OCI-LY7 (cell line): ENCODE measurements around the gene OCSTAMP. TPM values are rescaled to one million over a fixed set of nuclear protein-coding genes. Genes with fewer than 3 reads are reported as not detected.

ENCODE experiments used
- BruUV-seq: library from RNA; stranded (reverse); fragments of 400-500 nt; replicated peaks from 2 replicates; lab custom pipeline; 2021; lab: Mats Ljungman, UMichigan
- CTCF ChIA-PET: fragments of 300-600 bp; sonication (Branson Sonifier 250); formaldehyde crosslinking; loops from one replicate; lab custom pipeline; 2022; ENCODE audit warnings: antibody characterized with exemption; ENCODE audit not compliant: unreplicated experiment; lab: Charles Lee
- POLR2A ChIA-PET: fragments of 300-600 bp; sonication (Branson Sonifier 250); formaldehyde crosslinking; loops from one replicate; lab custom pipeline; 2022; ENCODE audit warnings: antibody characterized with exemption; lab: Charles Lee
- DNase-seq: peaks from one replicate; pipeline ENCODE4 v3.0.0-alpha.2; 2015; ENCODE audit warnings: low spot score
- H2AFZ ChIP-seq: fragments of 200-600 bp; sonication (generic), shearing (Covaris generic); 2 replicates; pipeline ENCODE4 v1.6.1; 2014; ENCODE audit warnings: mild to moderate bottlenecking, antibody characterized with exemption, low read length, moderate library complexity
- H3K27ac ChIP-seq: fragments of 200-600 bp; sonication (generic); 2 replicates; pipeline ENCODE4 v1.5.1; 2014; ENCODE audit warnings: mixed run types, low read depth, mild to moderate bottlenecking, moderate library complexity, low read length, inconsistent platforms; ENCODE audit not compliant: poor library complexity, severe bottlenecking
- H3K36me3 ChIP-seq: fragments of 200-600 bp; sonication (generic); 2 replicates; pipeline ENCODE4 v1.6.1; 2014; ENCODE audit warnings: mild to moderate bottlenecking, antibody characterized with exemption, low read length, moderate library complexity, mixed read lengths; ENCODE audit not compliant: insufficient read depth
- H3K4me1 ChIP-seq: fragments of 200-600 bp; sonication (generic); 2 replicates; pipeline ENCODE4 v1.5.1; 2014; ENCODE audit warnings: mild to moderate bottlenecking, low read length; ENCODE audit not compliant: insufficient read depth, poor library complexity, severe bottlenecking
- H3K4me2 ChIP-seq: fragments of 200-600 bp; sonication (generic); 2 replicates; pipeline ENCODE4 v1.6.1; 2014; ENCODE audit warnings: mild to moderate bottlenecking, low read length
- H3K4me3 ChIP-seq: fragments of 200-600 bp; sonication (generic); 2 replicates; pipeline ENCODE4 v1.5.1; 2014; ENCODE audit warnings: mild to moderate bottlenecking, low read depth, low read length; ENCODE audit not compliant: poor library complexity, severe bottlenecking
- H3K79me2 ChIP-seq: fragments of 200-600 bp; sonication (generic); 2 replicates; pipeline ENCODE4 v1.6.1; 2016; ENCODE audit warnings: low read depth, mild to moderate bottlenecking, low read length, moderate library complexity, mixed read lengths; ENCODE audit not compliant: insufficient read depth
- H3K9me2 ChIP-seq: fragments of 200-600 bp; sonication (generic); 2 replicates; pipeline ENCODE4 v1.6.1; 2016; ENCODE audit warnings: mild to moderate bottlenecking, low read length, mixed read lengths; ENCODE audit not compliant: insufficient read depth
- H3K9me3 ChIP-seq: fragments of 200-600 bp; sonication (generic); 2 replicates; pipeline ENCODE4 v1.6.1; 2014; ENCODE audit warnings: mild to moderate bottlenecking, mixed run types, low read length, mixed read lengths
- H4K20me1 ChIP-seq: fragments of 200-600 bp; sonication (generic); 2 replicates; pipeline ENCODE4 v1.6.1; 2014; ENCODE audit warnings: mild to moderate bottlenecking, antibody characterized with exemption, low read length, moderate library complexity, mixed read lengths; ENCODE audit not compliant: insufficient read depth
- EZH2phosphoT487 ChIP-seq: fragments of 200-600 bp; sonication (generic); IDR thresholded peaks from 2 replicates; pipeline ENCODE4 v1.6.1; 2018; ENCODE audit warnings: low read depth, borderline replicate concordance, mild to moderate bottlenecking, mixed run types, antibody characterized with exemption, low read length, moderate library complexity, mixed read lengths
- intact Hi-C: fragments of 100-400 bp; cut with micrococcal nuclease; formaldehyde crosslinking; loops from one replicate; pipeline ENCODE4 v1.10.0; 2022; ENCODE audit not compliant: unreplicated experiment
- total RNA-seq, 2 experiments: library from RNA; depleted of rRNA in 1 of 2; stranded (reverse); fragments of >200 nt in 1 of 2; shearing (Covaris generic) in 1 of 2; gene quantifications; 2 replicates each; pipeline ENCODE4 v1.2.3, GENCODE V29; 2014 to 2022
- TF ChIP-seq, protein P1 (sequence below): fragments of 200-600 bp; sonication (generic); conservative IDR thresholded peaks from 2 replicates; pipeline ENCODE4 v1.5.1; 2014; ENCODE audit warnings: mild to moderate bottlenecking, antibody characterized with exemption, low read length, moderate library complexity, mixed read lengths

The OCSTAMP gene
- total RNA-seq, 2 experiments from 2014 or later, result not detected

DNA sequence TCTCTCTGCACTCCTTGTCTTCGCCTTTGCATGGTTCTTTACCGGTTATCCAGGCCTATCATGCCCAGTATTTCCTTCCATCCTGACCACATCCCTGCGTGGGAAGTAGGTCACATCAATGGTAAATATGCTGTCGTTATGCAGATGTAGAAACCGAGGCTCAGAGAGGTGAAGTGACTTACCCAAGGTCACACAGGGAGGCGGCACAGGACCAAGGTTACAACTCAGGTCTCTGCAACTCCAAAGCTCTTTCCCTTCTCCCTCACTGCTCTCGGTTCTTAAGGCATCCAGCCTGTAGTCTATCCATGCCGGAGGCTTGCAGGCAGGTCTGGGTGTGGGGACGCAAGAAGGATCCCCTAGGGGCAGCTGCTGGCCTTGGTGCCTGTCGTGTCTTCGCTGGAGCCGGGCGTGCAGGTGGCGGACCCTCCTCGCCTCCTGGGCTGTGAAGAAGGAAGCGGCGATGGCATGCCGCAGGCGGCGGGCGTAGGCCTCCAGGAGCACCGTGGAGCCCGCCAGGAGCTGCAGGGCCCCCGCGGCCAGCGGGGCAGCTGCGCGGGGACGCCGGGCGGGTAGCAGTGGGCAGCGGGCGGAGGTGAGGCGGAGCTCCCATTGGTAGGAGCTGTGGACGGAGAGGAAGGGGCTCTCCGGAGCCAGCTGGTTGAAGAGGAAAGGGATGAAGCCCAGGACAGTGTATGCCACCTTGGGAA, 9.1 kb downstream of the OCSTAMP start:
- TF ChIP-seq EZH2phosphoT487, result no peak
- TF ChIP-seq, protein P1, sequence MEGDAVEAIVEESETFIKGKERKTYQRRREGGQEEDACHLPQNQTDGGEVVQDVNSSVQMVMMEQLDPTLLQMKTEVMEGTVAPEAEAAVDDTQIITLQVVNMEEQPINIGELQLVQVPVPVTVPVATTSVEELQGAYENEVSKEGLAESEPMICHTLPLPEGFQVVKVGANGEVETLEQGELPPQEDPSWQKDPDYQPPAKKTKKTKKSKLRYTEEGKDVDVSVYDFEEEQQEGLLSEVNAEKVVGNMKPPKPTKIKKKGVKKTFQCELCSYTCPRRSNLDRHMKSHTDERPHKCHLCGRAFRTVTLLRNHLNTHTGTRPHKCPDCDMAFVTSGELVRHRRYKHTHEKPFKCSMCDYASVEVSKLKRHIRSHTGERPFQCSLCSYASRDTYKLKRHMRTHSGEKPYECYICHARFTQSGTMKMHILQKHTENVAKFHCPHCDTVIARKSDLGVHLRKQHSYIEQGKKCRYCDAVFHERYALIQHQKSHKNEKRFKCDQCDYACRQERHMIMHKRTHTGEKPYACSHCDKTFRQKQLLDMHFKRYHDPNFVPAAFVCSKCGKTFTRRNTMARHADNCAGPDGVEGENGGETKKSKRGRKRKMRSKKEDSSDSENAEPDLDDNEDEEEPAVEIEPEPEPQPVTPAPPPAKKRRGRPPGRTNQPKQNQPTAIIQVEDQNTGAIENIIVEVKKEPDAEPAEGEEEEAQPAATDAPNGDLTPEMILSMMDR, result no peak
- no peak for DNase-seq
- POLR2A ChIA-PET, result interaction anchor here (0.6 kb wide), 1 partner anchor 525 kb away, joined by 3 read pairs; no protein-coding TSS in a partner anchor
- Histone ChIP-seq H3K4me2 (no peak overlapping the region), H3K4me1 (no peaks in the 10 kb centered on the region), H2AFZ (no peak overlapping the region), H3K9me3 (no peaks in the 10 kb centered on the region), H3K27ac (no peak overlapping the region), H3K9me2 (no peaks in the 10 kb centered on the region), H3K4me3 (no peak overlapping the region), H4K20me1 (no peaks in the 10 kb centered on the region), H3K79me2 (no peaks in the 10 kb centered on the region), H3K36me3 (no peaks in the 10 kb centered on the region)
- CTCF ChIA-PET, result no interaction called here
- intact Hi-C loops, result no loop called here
- BruUV-seq, result no TSS peak

DNA sequence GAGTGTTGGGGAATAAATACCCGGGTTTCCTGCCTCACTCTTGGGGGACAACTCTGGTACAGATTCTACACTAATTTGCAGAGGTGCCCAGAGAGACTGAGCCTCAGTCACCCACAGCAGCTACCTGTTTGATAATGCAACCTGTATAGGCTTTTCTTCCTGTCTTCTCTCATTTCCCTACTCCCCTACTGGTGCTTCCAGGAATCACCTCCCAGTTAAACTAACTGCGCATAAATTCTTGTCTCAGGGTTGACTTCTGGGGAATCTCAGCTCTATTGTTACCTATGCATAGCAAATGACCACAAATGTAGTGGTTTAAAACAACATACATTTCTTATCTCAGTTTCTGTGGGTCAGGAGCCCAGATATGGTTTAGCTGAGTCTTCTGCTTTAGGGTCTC, 11.3 kb downstream of the OCSTAMP start:
- Histone ChIP-seq H2AFZ (no peak overlapping the region), H3K27ac (no peak overlapping the region), H4K20me1 (no peaks in the 10 kb centered on the region), H3K9me3 (no peaks in the 10 kb centered on the region), H3K36me3 (no peaks in the 10 kb centered on the region), H3K4me1 (no peaks in the 10 kb centered on the region), H3K79me2 (no peaks in the 10 kb centered on the region), H3K9me2 (no peaks in the 10 kb centered on the region), H3K4me3 (no peak overlapping the region), H3K4me2 (no peak overlapping the region)
- BruUV-seq, result no TSS peak
- no peak for DNase-seq
- intact Hi-C loops, result no loop called here
- TF ChIP-seq, protein P1, result no peak
- TF ChIP-seq EZH2phosphoT487, result no peak
- POLR2A ChIA-PET, result interaction anchor here (0.6 kb wide), 1 partner anchor 1045 kb away, joined by 4 read pairs; no protein-coding TSS in a partner anchor
- CTCF ChIA-PET, result no interaction called here

DNA sequence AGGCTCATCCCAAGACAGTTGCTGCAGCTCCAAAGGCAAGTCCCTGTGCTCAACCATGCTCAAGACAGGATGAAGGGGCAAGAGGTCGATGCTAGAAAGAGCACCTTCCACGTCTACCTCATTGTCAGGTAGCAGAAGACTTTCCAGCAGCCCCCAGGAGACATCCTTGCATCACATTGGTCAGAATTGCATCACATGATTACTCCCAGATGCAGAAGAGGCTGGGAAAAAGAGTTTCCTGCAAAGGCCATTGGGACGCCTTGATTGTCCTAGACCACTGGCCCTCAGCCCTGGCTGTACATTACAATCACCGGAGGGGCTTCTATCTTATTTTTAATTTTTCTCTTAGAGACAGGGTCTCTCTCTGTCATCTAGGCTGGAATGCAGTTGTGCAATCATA, 19.8 kb downstream of the OCSTAMP start:
- Histone ChIP-seq H3K79me2 (no peaks in the 10 kb centered on the region), H4K20me1 (no peaks in the 10 kb centered on the region), H2AFZ (no peak overlapping the region), H3K4me3 (no peak overlapping the region), H3K4me2 (no peak overlapping the region), H3K9me2 (no peaks in the 10 kb centered on the region), H3K9me3 (no peaks in the 10 kb centered on the region), H3K4me1 (no peaks in the 10 kb centered on the region), H3K36me3 (no peaks in the 10 kb centered on the region), H3K27ac (no peak overlapping the region)
- DNase-seq, result no peak
- no peak for TF ChIP-seq EZH2phosphoT487
- TF ChIP-seq, protein P1, result no peak
- ChIA-PET POLR2A (no interaction called here), CTCF (no interaction called here)
- BruUV-seq, result no TSS peak
- intact Hi-C loops, result no loop called here
